ENCODE results near the gene ZNF385C.

Gene ZNF385C

GRCh38 chr17:41986634-41987033, 111.6 kb downstream of the ZNF385C start:
- no peak for TF ChIP-seq CTCF (IDR thresholded peaks at IDR 0.05; ENCODE audit: extremely low read depth, insufficient read depth, missing control alignments)
- no peak for DNase-seq (ENCODE audit: low spot score)
- in situ Hi-C loops (cut with MboI; ENCODE audit: low pct_unique_long_range_greater_than_20kb, low sequenced_read_pairs, unreplicated experiment), result no loop called here

- in situ Hi-C loops (cut with MboI; ENCODE audit: low pct_unique_long_range_greater_than_20kb, low sequenced_read_pairs, unreplicated experiment), result no loop called here
- TF ChIP-seq CTCF (IDR thresholded peaks at IDR 0.05; ENCODE audit: extremely low read depth, insufficient read depth, missing control alignments), result no peak
- DNase-seq (ENCODE audit: low spot score), result no peak
Observed at GRCh38 chr17:41985919-41986318, 112.4 kb downstream of the ZNF385C start.

- no peak for TF ChIP-seq CTCF (IDR thresholded peaks at IDR 0.05; ENCODE audit: extremely low read depth, insufficient read depth, missing control alignments)
- DNase-seq (ENCODE audit: low spot score), result no peak
- in situ Hi-C loops (cut with MboI; ENCODE audit: low pct_unique_long_range_greater_than_20kb, low sequenced_read_pairs, unreplicated experiment), result no loop called here
Observed at GRCh38 chr17:41984454-41984853, 113.8 kb downstream of the ZNF385C start.

- TF ChIP-seq CTCF (IDR thresholded peaks at IDR 0.05; ENCODE audit: extremely low read depth, insufficient read depth, missing control alignments), result no peak
- no peak for DNase-seq (ENCODE audit: low spot score)
- in situ Hi-C loops (cut with MboI; ENCODE audit: low pct_unique_long_range_greater_than_20kb, low sequenced_read_pairs, unreplicated experiment), result no loop called here
Observed at GRCh38 chr17:41982026-41982760, 116.1 kb downstream of the ZNF385C start.

GRCh38 chr17:41977991-41978390, 120.3 kb downstream of the ZNF385C start:
- no peak for TF ChIP-seq CTCF (IDR thresholded peaks at IDR 0.05; ENCODE audit: extremely low read depth, insufficient read depth, missing control alignments)
- in situ Hi-C loops (cut with MboI; ENCODE audit: low pct_unique_long_range_greater_than_20kb, low sequenced_read_pairs, unreplicated experiment), result no loop called here
- no peak for DNase-seq (ENCODE audit: low spot score)

GRCh38 chr17:41976142-41976768, 122.0 kb downstream of the ZNF385C start:
- no peak for TF ChIP-seq CTCF (IDR thresholded peaks at IDR 0.05; ENCODE audit: extremely low read depth, insufficient read depth, missing control alignments)
- no peak for DNase-seq (ENCODE audit: low spot score)
- in situ Hi-C loops (cut with MboI; ENCODE audit: low pct_unique_long_range_greater_than_20kb, low sequenced_read_pairs, unreplicated experiment), result no loop called here

Data from GM13977 (cell line).